KG1 (cell line): Measurements from ENCODE around the gene CREG1.
"Not testable (repeated sequence)": the region's sequence is repeated elsewhere in the genome, so short reads cannot be mapped to it uniquely, and the experiment has no call there.

Experiments
- DNase-seq: peaks from one replicate; lab custom pipeline; 2025; lab: John Stamatoyannopoulos, UW

The CREG1 gene

DNA sequence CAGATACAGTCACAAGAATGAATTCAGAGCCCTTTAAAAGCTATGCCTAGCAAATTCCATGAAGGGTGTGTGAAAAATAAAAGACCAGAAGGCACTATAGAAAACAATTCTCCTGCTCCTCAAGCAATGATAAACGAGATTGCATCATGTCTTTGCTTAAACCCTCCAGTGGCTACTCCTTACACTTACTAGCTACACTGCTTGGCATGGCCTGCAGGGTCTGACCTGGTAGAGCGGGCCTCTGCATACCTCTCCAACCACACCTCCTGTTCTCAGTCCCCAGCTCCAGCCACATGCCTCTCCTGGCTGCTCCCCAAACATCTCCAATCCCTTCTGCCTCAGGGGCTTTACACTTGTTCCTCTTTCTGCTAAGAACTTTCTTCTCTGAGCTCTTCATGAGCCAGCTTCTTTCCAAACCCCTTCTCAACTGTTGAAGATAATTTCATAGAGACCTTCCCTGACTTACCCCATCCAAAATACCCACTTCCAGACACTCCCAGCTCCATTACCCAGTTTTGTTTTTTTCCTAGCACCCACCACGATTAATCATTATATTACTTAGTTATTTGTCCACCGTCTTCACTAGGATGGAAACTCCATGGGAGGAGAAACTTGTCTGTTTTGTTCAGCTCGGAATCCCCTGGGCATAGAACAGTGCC, 11.2 kb upstream of the CREG1 start:
- no peak for DNase-seq

DNA sequence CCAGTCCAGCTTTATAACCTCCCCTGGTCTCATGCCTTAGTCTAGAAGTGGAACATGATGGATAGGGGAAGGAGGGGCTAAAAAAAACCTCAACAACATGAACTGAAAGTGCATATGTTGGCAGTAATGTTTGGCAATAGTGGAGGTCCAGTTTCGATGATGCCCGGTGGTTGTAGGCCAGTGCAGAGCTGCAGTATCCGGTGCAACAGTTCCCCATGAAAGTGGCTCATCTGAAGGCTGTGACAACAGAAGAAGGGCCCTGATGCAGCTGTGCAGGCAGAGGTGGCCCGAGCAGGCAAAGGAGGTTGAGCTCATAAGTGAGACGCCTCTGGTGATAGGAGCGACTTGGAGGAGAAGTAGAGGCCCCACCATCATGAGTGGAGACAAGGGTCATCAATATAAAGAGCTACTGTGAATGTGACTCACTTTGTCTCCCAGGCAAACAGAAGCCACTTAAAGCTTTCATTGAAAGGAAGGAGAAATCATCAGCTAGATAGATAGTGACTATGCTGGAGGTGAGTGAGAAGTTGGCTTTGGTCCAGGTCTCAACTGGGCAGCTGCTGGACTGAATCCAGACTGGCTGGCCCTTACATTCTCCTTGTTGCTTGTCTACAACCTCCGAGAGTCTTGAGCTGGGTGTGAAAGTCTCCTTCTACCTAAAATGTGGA, 10.2 kb upstream of the CREG1 start:
- DNase-seq: no peak

DNA sequence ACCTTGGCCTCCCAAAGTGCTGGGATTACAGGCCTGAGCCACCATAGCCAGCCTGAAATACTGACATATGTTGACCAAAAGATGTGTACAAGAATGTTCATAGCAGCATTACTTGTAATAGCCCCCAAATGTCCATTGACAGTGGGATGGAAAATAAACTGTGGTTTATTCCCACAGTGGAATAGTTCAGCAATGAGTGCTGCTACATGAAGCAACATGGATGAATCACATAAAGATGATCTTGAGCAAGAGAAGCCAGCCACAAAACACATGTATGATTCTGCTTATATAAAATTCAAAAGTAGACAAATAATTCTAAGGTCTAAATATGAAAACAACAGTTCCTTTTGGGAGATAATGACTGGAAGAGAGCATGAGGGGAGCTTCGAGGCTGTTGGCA, 9.1 kb upstream of the CREG1 start:
- no peak for DNase-seq

DNA sequence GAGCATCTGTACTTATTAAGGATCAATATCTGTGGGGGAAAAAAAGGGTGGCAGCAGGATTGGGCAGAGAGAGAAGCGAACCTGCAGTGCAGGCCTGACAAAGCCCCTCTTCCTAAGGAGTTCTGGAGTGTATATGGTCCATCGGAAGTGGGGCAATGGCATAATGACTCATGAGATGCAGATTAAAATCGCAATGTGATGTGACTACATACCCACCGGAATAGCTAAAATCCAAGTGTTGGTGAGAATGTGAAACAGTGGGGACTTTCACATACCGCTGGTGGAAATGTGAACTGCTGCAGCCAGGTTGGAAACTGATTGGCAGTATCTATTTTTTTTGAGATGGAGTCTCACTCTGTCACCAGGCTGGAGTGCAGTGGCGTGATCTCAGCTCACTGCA, 8.2 kb upstream of the CREG1 start:
- no peak for DNase-seq

DNA sequence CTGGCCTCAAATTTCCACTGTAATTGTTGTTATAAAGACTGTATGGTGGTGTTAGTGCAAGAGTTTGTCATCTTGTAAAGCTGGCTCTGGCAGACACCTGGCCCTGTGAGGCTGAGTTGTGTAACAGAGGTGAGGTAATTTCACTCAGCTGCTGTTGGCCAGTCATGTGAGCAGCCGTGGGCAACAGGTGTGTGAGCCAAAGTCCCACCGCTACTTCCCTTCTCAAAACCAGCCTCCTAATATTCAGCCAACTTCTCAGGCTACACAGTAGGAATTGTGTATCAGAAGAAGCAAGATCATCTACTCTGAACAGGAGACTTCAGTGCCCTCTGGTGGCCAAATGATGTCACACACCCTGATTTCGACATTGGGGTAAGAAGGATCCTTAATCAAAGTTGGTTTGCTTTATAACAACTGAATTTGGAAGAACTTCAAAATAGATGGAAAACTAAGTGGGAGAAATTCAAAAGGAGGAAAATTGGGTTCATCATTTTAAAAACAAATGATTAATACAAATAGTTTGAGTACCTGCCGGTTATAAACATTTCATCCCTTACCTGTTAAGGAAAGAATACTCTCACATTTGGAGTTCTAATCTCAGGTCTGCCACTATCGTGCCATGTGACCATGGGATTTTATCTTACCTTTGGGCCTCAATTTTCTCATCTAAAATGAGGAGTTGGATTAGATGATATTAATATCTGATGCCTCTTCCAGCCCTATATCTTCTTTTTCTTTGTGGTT, 2.6 kb upstream of the CREG1 start:
- DNase-seq: peak; percentile 77

DNA sequence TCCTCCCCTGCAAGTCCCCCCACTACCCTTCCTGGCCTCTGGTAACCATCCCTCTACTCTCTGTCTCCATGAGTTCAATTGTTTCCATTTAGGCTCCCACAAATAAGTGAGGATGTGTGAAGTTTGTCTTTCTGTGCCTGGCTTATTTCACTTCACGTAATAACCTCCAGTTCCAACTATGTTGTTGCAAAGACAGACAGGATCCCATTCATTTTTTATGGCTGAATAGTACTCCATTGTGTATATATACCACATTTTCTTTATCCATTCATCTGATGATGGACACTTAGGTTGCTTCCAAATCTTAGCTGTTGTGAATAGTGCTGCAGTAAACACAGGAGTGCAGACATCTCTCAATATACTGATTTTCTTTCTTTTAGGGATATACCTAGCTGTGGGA, 1.5 kb upstream of the CREG1 start:
- DNase-seq: not testable (repeated sequence)

DNA sequence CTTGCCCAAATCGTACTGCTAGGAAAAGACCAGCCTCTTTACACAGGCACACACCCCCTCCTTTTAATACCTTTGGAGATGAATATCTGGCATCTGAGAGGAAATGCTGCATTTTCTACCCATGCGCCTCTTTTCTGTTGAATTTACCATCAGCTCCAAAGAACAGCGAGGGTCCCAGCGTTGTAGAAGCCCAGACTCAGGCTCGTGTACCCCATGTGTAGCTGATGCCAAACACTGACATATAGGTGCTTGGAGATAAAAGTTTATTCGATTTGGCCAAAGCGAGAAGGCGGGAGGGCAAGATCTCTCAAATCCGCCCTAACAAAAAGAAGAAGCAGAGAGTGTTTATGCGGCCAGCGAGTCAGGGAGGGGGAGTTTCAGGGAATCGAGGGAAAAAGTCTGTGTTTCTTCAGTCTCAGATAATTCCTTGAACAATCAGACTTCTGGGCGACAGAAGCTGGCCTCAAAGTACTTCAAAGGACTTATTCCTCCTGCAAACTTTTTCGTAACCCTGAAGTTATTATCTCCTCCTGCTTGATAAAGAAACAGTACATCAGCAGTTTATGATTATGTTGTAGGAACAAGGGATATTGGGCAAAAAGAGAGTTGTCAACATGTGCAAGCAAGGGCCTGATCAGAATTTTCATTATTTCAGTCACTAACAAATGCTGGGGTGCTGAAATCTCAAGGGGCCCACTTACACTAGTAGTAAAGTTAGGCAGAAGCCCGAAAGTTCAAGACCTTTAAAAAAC, 642 bp upstream of the CREG1 start:
- no peak for DNase-seq

DNA sequence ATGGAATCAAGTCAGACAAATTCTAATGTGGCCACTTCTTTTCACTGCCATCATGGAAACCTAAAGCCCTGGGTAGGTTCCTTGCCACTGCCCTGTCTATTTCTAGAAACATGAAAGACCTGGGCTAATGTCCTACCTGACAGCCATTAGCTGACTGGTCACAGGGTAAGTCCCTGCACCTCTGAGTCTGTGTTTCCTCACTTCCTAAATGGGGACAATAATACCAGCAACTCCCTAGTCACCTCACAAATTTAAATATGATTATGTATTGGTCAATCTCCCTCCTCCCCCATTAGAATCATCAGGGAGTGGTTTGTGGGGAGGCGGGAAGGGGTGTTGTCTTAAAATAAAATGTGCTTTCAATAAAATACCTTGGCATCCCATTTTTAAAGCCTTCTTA, 2.2 kb downstream of the CREG1 start:
- DNase-seq: no peak

DNA sequence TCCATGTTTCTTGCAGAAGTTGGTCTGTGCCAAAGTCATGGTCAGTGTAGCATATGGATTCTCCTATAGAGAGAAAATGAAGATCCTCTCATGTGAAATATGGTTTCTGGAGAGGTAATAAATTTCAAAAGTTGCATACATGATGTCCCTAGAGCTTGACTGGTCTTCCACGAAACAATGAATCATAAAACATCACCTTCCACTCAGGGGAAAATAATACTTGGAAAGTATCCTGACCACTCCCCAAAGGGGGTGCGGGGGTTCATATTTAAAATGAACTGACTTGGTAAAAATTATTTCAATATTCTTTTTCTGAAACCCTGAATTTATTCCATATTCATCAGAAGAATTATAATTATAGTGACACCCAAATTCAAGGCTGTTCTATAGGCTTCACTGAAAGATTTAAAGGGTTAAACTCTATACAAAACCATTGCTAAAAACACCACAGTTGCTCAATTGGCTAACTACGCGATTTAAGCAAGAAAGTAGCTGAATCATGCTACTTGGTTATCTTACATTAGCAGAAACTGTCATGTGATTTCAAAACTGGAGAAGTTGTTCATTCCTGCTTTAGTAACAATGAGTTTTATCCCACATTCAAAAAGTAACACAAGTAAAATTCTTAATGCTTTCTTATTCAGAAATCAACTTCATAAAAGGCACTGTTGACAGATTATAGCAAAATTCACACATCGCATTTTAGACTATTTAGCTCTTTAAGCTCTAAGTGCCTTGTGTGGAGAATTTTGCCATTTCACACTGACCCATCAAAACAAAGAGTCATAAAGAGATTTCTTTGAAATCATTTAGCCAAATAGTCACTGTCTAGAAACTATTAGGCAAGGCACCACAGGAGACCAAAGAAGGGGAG, 5.3 kb downstream of the CREG1 start:
- peak; percentile 12 for DNase-seq

DNA sequence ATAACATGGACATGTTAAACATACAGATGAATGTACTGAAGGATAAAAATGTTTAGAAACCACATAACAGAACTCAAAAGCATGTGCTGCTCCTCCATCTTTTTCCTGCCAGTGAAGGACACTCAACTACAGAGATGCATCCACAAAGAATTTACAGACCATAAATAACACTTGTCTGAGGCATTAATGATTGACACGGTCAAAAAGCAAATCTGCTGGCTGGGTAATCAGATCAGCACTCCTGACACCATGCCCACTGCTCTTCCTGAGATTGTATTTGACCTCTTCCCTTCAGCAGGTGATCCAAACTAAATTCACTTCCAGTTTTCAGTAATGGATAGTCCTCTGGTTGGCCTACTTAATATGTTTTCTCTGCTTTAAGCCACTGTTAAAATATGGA, 6.6 kb downstream of the CREG1 start:
- no peak for DNase-seq

DNA sequence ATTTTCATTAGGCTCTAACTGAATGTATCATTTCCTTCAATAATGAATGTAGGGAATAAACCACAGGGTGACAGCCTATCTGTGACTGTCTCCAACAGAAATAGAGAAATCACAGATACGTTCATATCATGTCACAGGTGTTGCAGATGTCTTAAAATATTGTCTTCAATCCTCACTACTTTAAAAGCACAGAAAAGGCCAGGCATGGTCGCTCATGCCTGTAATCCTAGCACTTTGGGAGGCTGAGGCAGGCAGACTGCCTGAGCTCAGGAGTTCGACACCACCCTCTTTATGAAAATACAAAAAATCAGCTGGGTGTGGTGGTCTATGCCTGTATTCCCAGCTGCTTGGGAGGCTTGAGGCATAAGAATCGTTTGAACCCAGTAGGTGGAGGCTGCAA, 8.2 kb downstream of the CREG1 start:
- DNase-seq: no peak

DNA sequence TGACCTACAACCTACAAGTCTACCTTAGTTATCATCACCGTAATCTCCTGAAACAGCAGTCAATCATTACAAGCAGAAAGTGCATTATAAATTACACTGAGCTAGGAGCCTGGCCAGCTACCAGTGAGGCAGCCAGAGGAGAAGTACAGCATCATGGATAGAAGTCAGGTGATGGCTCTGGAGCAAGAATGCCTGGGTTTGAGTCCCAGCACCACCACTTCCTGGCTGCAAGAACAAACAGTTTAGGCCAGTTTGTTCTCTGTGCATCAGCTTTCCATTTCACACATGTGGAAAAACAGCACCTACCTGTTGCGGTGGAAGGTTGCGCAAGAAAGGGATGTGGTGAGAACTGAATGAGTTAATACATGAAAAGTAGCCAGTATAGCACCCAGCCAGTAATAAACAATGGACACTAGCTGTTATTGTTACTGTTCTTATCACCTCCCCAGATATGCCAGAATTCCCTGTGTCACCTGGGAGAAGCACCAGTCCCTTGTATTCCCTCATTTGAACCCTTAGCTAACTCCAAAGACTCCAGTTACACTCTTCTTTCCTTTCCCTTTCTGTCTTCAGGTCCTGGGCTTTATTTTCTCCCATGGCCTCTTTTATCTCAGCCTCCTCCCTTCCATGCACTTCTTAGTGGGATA, 9.0 kb downstream of the CREG1 start:
- no peak for DNase-seq

DNA sequence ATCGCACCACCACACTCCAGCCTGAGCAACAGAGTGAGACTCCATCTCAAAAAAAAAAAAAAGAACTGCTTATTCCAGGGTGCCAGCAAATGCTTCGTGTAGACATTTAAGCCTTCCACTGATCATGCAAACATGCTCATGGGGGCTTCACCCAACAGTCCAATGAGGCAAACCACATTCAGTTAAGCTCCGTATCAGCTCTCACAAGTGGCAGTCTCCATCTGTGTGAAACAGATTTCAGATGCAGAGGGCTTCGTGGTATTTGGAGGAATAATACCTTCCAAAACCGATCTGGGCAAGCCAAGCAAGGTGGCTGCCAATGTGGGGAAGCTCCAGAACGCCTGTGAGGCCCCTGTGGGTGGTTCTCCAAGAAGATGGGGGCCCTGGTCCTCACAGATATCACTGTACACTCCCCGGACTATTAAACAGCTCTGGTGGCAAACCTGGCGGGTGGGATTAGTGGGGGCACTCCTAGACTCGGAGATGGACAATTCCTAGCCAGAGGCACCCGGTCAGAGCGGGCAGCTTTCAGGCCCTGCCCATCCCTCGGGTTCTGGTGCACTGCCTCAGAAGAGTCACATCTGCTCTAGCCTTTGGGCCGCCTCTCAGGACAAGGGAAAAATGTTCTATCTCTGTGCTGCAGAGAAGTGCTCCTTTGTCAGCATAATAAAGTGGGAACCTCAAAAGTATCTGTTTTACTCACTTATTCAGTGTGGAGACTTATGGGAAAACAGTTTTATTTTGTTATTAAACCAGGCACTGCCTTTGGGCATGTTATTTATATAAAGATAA, 10.2 kb downstream of the CREG1 start:
- DNase-seq: no peak

DNA sequence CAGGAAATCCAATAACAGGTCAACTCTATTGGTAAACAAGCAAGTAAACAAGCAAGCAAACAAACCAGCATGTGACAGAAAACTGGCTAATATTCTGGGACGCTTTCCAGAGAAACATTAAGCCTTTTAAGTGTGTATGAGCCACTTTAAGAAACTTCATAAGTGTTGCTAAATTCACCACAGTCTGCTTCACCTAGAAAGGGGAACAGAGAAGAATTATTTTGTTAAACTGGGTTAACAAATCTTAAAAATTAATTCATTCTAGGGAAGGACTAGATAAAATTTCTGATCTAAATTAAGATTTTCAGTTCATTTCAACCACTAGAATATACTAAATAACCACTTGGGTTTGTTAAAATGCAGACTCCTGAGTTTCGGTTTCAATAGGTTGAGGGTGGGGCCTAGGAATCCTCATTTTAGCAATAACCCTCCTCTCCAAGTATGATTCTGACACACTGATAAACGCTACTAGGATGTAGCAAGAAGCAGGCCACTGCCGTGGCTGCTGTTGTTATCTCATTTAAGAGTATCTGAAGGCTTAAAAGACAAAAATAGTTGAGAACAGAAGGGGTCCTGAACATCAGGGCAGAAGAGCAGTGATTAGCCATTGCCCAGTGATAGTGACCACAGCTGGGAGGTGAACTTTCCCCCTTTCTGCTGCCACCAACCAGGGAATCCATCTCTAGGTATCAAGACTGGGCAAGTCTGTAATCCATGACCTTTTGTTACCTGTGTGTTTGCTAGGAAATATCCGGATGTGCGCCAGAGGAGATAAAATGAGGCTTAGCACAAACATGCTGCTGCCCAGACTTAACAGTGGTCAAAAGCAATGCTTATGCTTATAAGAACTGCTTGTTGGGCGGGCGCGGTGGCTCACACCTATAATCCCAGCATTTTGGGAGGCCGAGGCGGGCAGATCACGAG, 11.2 kb downstream of the CREG1 start:
- DNase-seq: no peak

DNA sequence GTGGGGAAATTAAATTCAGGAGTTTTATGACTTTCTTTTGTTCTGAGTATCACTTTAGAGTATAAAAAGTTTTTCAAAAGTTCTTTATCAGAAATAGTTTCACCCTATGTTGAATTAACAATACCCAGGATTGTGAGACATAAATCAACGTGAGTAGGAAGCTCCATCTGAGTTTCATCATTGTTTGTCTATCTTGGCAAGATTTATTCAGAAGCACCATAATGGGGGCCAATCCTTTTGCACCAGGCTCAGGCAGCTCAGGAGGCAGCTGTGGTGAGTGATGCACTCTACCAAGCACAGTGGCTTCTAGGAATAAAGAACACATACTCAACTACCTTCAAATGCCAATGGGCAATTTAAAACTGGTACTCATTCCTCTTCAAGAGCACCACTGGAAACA, 12.0 kb downstream of the CREG1 start:
- no peak for DNase-seq

DNA sequence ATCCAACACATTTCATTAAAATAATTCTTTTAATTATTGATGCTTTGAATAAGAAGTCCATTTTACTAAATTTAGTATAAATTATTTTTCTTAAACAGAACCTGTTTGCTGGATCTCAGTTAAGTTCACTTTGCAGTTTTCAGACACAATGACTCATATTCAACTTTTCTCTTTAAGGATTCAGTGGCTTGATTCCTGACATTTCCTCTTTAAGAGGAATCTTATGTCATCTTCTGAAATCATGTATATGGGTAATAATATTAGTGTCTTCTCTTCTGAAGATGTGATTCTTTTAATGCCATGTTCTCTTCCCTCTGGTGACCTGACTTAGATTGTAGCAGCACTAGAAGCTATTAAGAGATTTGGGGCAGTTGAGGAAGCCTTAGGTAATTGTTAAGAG, 12.6 kb downstream of the CREG1 start:
- DNase-seq: no peak

DNA sequence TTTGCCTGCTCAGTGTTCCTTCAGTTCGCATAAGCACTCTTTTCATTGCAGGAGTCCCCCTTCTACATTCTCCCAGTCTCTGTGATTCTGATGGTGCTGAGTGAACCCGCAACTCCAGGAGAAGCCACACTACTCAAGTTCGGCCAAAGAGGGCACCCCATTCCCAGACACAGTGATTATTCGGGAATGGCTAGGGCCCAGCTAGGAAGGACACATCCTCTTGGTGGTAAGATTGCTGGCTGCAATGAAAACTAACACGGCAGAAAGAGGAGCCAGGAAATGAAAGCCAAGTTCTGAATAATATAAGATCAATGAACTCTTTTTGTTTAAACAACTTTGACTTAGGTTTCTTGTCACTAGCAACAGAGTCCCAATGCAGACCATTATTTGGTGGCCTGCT, 14.9 kb downstream of the CREG1 start:
- no peak for DNase-seq

DNA sequence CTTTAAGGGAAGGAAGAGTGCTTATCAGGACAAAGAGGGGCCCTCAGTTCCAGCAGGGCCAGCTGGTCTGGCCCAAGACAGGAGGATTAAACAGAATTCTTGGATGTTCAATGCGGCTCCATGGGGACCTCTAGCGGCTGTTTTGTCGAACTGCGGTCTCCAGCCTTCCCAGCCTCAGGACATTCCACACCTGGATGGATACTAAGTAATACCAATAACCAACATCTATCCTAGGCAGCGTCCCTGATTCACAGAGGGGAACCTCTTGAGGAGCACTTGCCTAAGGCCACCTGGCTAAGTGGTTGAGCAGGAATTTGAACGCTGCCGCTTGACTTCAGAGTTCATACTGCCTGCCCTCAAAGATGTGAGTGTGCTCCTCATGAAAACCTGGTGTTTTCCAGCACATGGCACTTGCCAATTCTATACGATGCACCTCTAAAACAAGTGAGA, 19.7 kb downstream of the CREG1 start:
- DNase-seq: peak; percentile 22
